ENCODE results near the gene ZBTB12. TPM values are rescaled to one million over a fixed set of nuclear protein-coding genes. Genes with fewer than 3 reads are reported as not detected.
A peak's percentile ranks its signal among the peaks of the same experiment; 100 is the strongest.

The ZBTB12 gene
- total and polyA plus RNA-seq, 9 of the 15 experiments (the other 6 are each of a cell fraction or from before 2014, with no cell fraction given), result 0.03 to 12.4 (median 5.8) TPM; not detected in 1

GRCh38 chr6:31897612-31898382 is 4.1 kb downstream of the ZBTB12 start, which contains the start of gene EHMT2 (continued):
- TF ChIP-seq RERE (CRISPR knock-in tag; IDR thresholded peaks at IDR 0.05; ENCODE audit: borderline replicate concordance), result no peak
- peak; percentile 61; the same call in 1 of the 2 replicates for TF ChIP-seq ZBTB17 (CRISPR knock-in tag; IDR thresholded peaks at IDR 0.05)
- peak; percentile 62; the same call in 1 of the 2 replicates for TF ChIP-seq ZNF717 (CRISPR knock-in tag; IDR thresholded peaks at IDR 0.05)
- no peak for TF ChIP-seq ZHX1 (conservative IDR thresholded peaks at IDR 0.05; ENCODE audit: low read length)
- TF ChIP-seq LCOR (CRISPR knock-in tag; IDR thresholded peaks at IDR 0.05), result peak; percentile 79
- TF ChIP-seq CGGBP1 (CRISPR knock-in tag; IDR thresholded peaks at IDR 0.05), result peak; percentile 73; the same call in 1 of the 2 replicates
